GM19463 (cell line): Measurements from ENCODE around the gene SP4.
A peak's percentile ranks its signal among the peaks of the same experiment; 100 is the strongest.
"Not testable (repeated sequence)": the region's sequence is repeated elsewhere in the genome, so short reads cannot be mapped to it uniquely, and the experiment has no call there.

Experiments used
- ATAC-seq: cut with Tn5 transposase; IDR thresholded peaks from one replicate; pipeline ENCODE4 v1.9.1; 2021; ENCODE audit warnings: mild to moderate bottlenecking, moderate library complexity; ENCODE audit not compliant: unreplicated experiment

The SP4 gene

GRCh38 chr7:21514062-21514461 lies 86.2 kb downstream of the SP4 start:
- ATAC-seq, result no peak

- no peak for ATAC-seq
These were observed 96.8 kb downstream of the SP4 start for GRCh38 chr7:21524680-21525079.

GRCh38 chr7:21526007-21526406 lies 98.1 kb downstream of the SP4 start:
- ATAC-seq, result no peak

- no peak for ATAC-seq
These were observed 98.6 kb downstream of the SP4 start for GRCh38 chr7:21526448-21526847.

GRCh38 chr7:21532485-21532884 lies 104.6 kb downstream of the SP4 start:
- ATAC-seq, result not testable (repeated sequence)

GRCh38 chr7:21533646-21534045 lies 105.8 kb downstream of the SP4 start:
- not testable (repeated sequence) for ATAC-seq

GRCh38 chr7:21536445-21537118 lies 108.7 kb downstream of the SP4 start:
- not testable (repeated sequence) for ATAC-seq

- no peak for ATAC-seq
These were observed 111.1 kb downstream of the SP4 start for GRCh38 chr7:21538936-21539495.

GRCh38 chr7:21542891-21543527 lies 115.1 kb downstream of the SP4 start, which contains the start of gene DNAH11:
TSS of gene DNAH11 (plus strand) at chr7:21543039. CDS start at chr7:21543246, 207 bp downstream.
- ATAC-seq, result peak; percentile 65

- no peak for ATAC-seq
These were observed 115.8 kb downstream of the SP4 start for GRCh38 chr7:21543528-21544302.

- no peak for ATAC-seq
These were observed 116.4 kb downstream of the SP4 start for GRCh38 chr7:21544303-21544656.

- no peak for ATAC-seq
These were observed 116.8 kb downstream of the SP4 start for GRCh38 chr7:21544715-21545114.

GRCh38 chr7:21547501-21547900 lies 119.6 kb downstream of the SP4 start:
- ATAC-seq, result no peak

GRCh38 chr7:21548491-21548890 lies 120.6 kb downstream of the SP4 start:
- no peak for ATAC-seq

GRCh38 chr7:21550076-21550475 lies 122.2 kb downstream of the SP4 start:
- ATAC-seq, result no peak

GRCh38 chr7:21550821-21551531 lies 123.1 kb downstream of the SP4 start:
- ATAC-seq, result no peak

GRCh38 chr7:21562385-21562784 lies 134.5 kb downstream of the SP4 start:
- no peak for ATAC-seq
